SH-SY5Y (cell line): ENCODE results near the gene ZDHHC8.

Experiments
- GATA2 ChIP-seq: IDR thresholded peaks from 2 replicates; pipeline ENCODE4 v1.6.1; 2011; ENCODE audit warnings: mild to moderate bottlenecking, low read depth, low read length
- GATA3 ChIP-seq: IDR thresholded peaks from 2 replicates; pipeline ENCODE4 v1.6.1; 2011; ENCODE audit warnings: low read depth, mild to moderate bottlenecking, low read length, moderate library complexity

ZDHHC8 gene

GRCh38 chr22:20183101-20183500 lies 51.5 kb downstream of the ZDHHC8 start:
- TF ChIP-seq GATA3, result no peak
- TF ChIP-seq GATA2, result no peak

GRCh38 chr22:20183823-20184222 lies 52.2 kb downstream of the ZDHHC8 start:
- TF ChIP-seq GATA2, result no peak
- no peak for TF ChIP-seq GATA3

- TF ChIP-seq GATA2 (no peak), GATA3 (no peak)
Observed at GRCh38 chr22:20184501-20185165, 53.0 kb downstream of the ZDHHC8 start.

DNA sequence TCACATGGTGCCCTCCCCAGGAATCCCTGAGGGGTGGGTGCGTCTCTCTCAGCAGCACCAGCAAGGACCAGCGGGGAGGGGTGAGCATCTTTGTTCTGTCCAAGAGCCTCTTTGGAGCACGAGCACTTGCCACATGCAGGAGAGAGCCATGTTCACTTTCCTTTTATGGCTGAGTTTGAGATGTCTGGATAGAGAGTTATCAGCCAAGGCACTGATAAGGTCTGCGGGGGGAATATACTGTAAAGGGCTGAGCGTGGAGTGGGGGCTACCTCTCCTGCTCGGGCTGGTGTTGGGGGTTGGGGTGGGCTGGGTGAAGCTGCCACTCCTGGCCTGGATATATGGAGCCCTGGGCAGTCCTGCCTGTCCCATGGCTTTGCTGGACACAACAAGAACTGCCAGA lies 54.1 kb downstream of the ZDHHC8 start:
- TF ChIP-seq GATA3, result no peak
- TF ChIP-seq GATA2, result no peak

- TF ChIP-seq GATA2 (no peak), GATA3 (no peak)
Observed at GRCh38 chr22:20186183-20186870, 54.7 kb downstream of the ZDHHC8 start.

- TF ChIP-seq GATA2 (no peak), GATA3 (no peak)
Observed at GRCh38 chr22:20186871-20187546, 55.4 kb downstream of the ZDHHC8 start.

GRCh38 chr22:20187777-20188566 lies 56.4 kb downstream of the ZDHHC8 start:
- TF ChIP-seq GATA2, result no peak
- no peak for TF ChIP-seq GATA3

GRCh38 chr22:20188567-20188877 lies 56.9 kb downstream of the ZDHHC8 start:
- TF ChIP-seq GATA2 (no peak), GATA3 (no peak)

GRCh38 chr22:20191000-20191515 lies 59.5 kb downstream of the ZDHHC8 start:
- no peak for TF ChIP-seq GATA2
- no peak for TF ChIP-seq GATA3

- TF ChIP-seq GATA3, result no peak
- TF ChIP-seq GATA2, result no peak
Observed at GRCh38 chr22:20191803-20192202, 60.2 kb downstream of the ZDHHC8 start.

- no peak for TF ChIP-seq GATA2
- no peak for TF ChIP-seq GATA3
Observed at GRCh38 chr22:20192293-20192971, 60.8 kb downstream of the ZDHHC8 start.

GRCh38 chr22:20192972-20193760 lies 61.6 kb downstream of the ZDHHC8 start:
- TF ChIP-seq GATA2 (no peak), GATA3 (no peak)

DNA sequence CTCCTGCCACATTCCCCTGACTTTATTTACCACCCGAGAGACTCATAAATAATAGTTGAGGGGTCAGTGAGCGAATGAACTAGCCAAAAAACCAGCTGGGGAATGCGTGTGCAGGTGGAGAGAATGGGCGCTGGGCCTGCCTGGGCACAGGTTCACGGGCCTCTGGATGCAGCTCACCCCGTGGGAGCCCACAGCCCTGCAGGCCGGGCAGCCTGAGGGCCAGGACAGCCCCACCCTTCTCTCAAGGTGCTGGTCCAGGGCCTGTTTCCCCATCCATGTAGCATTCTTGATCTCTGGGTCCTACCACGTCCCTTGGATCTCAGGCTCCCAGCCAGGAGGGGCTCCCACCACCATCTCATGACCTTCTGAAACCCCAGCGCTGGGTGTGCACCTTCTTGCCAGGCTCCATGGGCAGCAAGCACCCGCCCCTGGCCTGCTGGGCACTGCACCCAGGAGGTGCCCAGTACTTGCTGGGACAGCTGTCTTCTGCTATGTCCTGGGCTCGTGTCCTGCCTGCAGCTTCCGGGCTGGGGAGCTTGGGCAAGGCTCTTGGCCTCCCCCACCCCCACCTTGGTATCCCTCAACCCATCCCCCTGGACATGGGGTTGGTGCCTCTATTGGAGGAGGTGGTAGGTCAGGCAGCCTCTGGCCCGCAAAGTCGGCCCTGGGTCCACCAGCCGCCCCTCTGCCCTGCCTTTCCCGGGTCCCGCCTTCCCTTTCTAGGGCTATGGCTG lies 62.3 kb downstream of the ZDHHC8 start:
- no peak for TF ChIP-seq GATA2
